ENCODE data around the gene TMCO1. TPM values are rescaled to one million over a fixed set of nuclear protein-coding genes. Genes with fewer than 3 reads are reported as not detected.

The TMCO1 gene
- polyA plus RNA-seq, 1 of the 3 experiments (the other 2 are of a cell fraction), result 54.4 TPM

- no peaks in the 10 kb centered on the region for H4K20me1 ChIP-seq (ENCODE audit: insufficient read depth)
- no peak overlapping the region for H3K4me3 ChIP-seq (ENCODE audit: low read depth in 2 of 2, low read length in 1 of 2)
- no peaks in the 10 kb centered on the region for H3K9me3 ChIP-seq
- no peak overlapping the region for H3K27ac ChIP-seq (ENCODE audit: low read depth in 2 of 2, low read length in 1 of 2)
- H3K9me2 ChIP-seq, result no peaks in the 10 kb centered on the region
- H3K4me1 ChIP-seq (ENCODE audit: control insufficient read depth in 1 of 2, insufficient read depth in 2 of 2, low read depth in 1 of 2, low read length in 1 of 2), result no peaks in the 10 kb centered on the region
- peaks cover 46 to 61% of the 10 kb centered on the region in 2 experiments for H3K36me3 ChIP-seq (replicated peaks in 1 of 2; ENCODE audit: control insufficient read depth in 1 of 2, insufficient read depth in 2 of 2, low read length in 1 of 2)
- ChIA-PET CTCF (interaction anchor here (0.7 to 2.3 kb wide), 2 partner anchors 12 to 155 kb away, joined by 3 to 9 read pairs; no protein-coding TSS in a partner anchor), POLR2A (no interaction called here)
- peaks cover 59% of the 10 kb centered on the region for H3K79me2 ChIP-seq (ENCODE audit: insufficient read depth)
- peaks cover 2% of the 10 kb centered on the region for H3F3A ChIP-seq (replicated peaks; ENCODE audit: insufficient read depth)
- TF ChIP-seq FOXM1 (IDR thresholded peaks at IDR 0.05; ENCODE audit: low read depth), result no peak
- TF ChIP-seq NRF1 (IDR thresholded peaks at IDR 0.05; ENCODE audit: low read depth, low read length), result no peak
- TF ChIP-seq RAD21 (IDR thresholded peaks at IDR 0.05; ENCODE audit: low read length), result no peak
- no peak for TF ChIP-seq CTCF (IDR thresholded peaks at IDR 0.05)
- no peak for TF ChIP-seq YY1 (IDR thresholded peaks at IDR 0.05; ENCODE audit: low read depth)
- no peak for TF ChIP-seq RXRA (IDR thresholded peaks at IDR 0.05; ENCODE audit: borderline replicate concordance, low read depth)
- TF ChIP-seq REST (IDR thresholded peaks at IDR 0.05; ENCODE audit: low read depth, low read length), result no peak
- no peak for TF ChIP-seq SIN3A (IDR thresholded peaks at IDR 0.05; ENCODE audit: borderline replicate concordance, low read depth, low read length)
- TF ChIP-seq RFX5 (IDR thresholded peaks at IDR 0.05; ENCODE audit: low read length), result no peak
- H3K9ac ChIP-seq, result no peak overlapping the region
- DNase-seq, result no peak
- no peak overlapping the region for H2AFZ ChIP-seq (ENCODE audit: low read depth)
- H3K27me3 ChIP-seq (ENCODE audit: insufficient read depth), result no peaks in the 10 kb centered on the region
- H3K4me2 ChIP-seq, result no peak overlapping the region
Observed at GRCh38 chr1:165759095-165759494, 9.6 kb downstream of the TMCO1 start.

- ChIA-PET CTCF (interaction anchor here (0.7 to 1.3 kb wide), 3 partner anchors 11 to 73 kb away, joined by 3 to 4 read pairs (median 3); partner anchors contain the start of gene ALDH9A1), POLR2A (no interaction called here)
- peaks cover 36% of the 10 kb centered on the region for H3K79me2 ChIP-seq (ENCODE audit: insufficient read depth)
- H3K4me2 ChIP-seq, result no peak overlapping the region
- H3K36me3 ChIP-seq (replicated peaks in 1 of 2; ENCODE audit: control insufficient read depth in 1 of 2, insufficient read depth in 2 of 2, low read length in 1 of 2), result peaks cover 54 to 78% of the 10 kb centered on the region in 2 experiments
- H3F3A ChIP-seq (replicated peaks; ENCODE audit: insufficient read depth), result peaks cover 2% of the 10 kb centered on the region
- no peak overlapping the region for H2AFZ ChIP-seq (ENCODE audit: low read depth)
- no peak overlapping the region for H3K9ac ChIP-seq
- no peaks in the 10 kb centered on the region for H3K9me2 ChIP-seq
- H4K20me1 ChIP-seq (ENCODE audit: insufficient read depth), result no peaks in the 10 kb centered on the region
- DNase-seq, result no peak
- no peaks in the 10 kb centered on the region for H3K9me3 ChIP-seq
- no peaks in the 10 kb centered on the region for H3K4me1 ChIP-seq (ENCODE audit: control insufficient read depth in 1 of 2, insufficient read depth in 2 of 2, low read depth in 1 of 2, low read length in 1 of 2)
- no peak overlapping the region for H3K27ac ChIP-seq (ENCODE audit: low read depth in 2 of 2, low read length in 1 of 2)
- H3K4me3 ChIP-seq (ENCODE audit: low read depth in 2 of 2, low read length in 1 of 2), result no peak overlapping the region
- H3K27me3 ChIP-seq (ENCODE audit: insufficient read depth), result no peaks in the 10 kb centered on the region
- no peak for TF ChIP-seq IRF3 (IDR thresholded peaks at IDR 0.05; ENCODE audit: low read depth, low read length)
- TF ChIP-seq RAD21 (IDR thresholded peaks at IDR 0.05; ENCODE audit: low read length), result no peak
- no peak for TF ChIP-seq USF2 (IDR thresholded peaks at IDR 0.05; ENCODE audit: borderline replicate concordance, low read depth, low read length)
- no peak for TF ChIP-seq RXRA (IDR thresholded peaks at IDR 0.05; ENCODE audit: borderline replicate concordance, low read depth)
- no peak for TF ChIP-seq ZBTB33 (IDR thresholded peaks at IDR 0.05; ENCODE audit: borderline replicate concordance, low read depth)
- no peak for TF ChIP-seq NRF1 (IDR thresholded peaks at IDR 0.05; ENCODE audit: low read depth, low read length)
- no peak for TF ChIP-seq RCOR1 (IDR thresholded peaks at IDR 0.05; ENCODE audit: low read length)
- no peak for TF ChIP-seq FOXJ3 (CRISPR knock-in tag; IDR thresholded peaks at IDR 0.05)
- TF ChIP-seq RFX5 (IDR thresholded peaks at IDR 0.05; ENCODE audit: low read length), result no peak
- no peak for TF ChIP-seq TAF1 (IDR thresholded peaks at IDR 0.05; ENCODE audit: borderline replicate concordance, low read depth, low read length)
- TF ChIP-seq CHD2 (IDR thresholded peaks at IDR 0.05; ENCODE audit: low read length, partially characterized antibody), result no peak
- TF ChIP-seq GABPA (IDR thresholded peaks at IDR 0.05; ENCODE audit: low read depth), result no peak
Observed at GRCh38 chr1:165755393-165756010, 13.2 kb downstream of the TMCO1 start.

Measured in SK-N-SH (cell line).